Pulmonary artery endothelial cell (primary cell): ENCODE measurements around the gene TGM5. TPM values are rescaled to one million over a fixed set of nuclear protein-coding genes. Genes with fewer than 3 reads are reported as not detected.
"Not testable (repeated sequence)": the region's sequence is repeated elsewhere in the genome, so short reads cannot be mapped to it uniquely, and the experiment has no call there.

Experiments
- DNase-seq: peaks from one replicate; pipeline ENCODE4 v3.0.0-alpha.2; 2011; ENCODE audit warnings: low read depth, low spot score
- total RNA-seq: library from RNA; depleted of rRNA; stranded (reverse); fragments of >200 nt; gene quantifications from 2 replicates; pipeline ENCODE4 v1.2.3, GENCODE V29; 2014

TGM5 gene
- total RNA-seq, 1 donor from 2014 or later = not detected

DNA sequence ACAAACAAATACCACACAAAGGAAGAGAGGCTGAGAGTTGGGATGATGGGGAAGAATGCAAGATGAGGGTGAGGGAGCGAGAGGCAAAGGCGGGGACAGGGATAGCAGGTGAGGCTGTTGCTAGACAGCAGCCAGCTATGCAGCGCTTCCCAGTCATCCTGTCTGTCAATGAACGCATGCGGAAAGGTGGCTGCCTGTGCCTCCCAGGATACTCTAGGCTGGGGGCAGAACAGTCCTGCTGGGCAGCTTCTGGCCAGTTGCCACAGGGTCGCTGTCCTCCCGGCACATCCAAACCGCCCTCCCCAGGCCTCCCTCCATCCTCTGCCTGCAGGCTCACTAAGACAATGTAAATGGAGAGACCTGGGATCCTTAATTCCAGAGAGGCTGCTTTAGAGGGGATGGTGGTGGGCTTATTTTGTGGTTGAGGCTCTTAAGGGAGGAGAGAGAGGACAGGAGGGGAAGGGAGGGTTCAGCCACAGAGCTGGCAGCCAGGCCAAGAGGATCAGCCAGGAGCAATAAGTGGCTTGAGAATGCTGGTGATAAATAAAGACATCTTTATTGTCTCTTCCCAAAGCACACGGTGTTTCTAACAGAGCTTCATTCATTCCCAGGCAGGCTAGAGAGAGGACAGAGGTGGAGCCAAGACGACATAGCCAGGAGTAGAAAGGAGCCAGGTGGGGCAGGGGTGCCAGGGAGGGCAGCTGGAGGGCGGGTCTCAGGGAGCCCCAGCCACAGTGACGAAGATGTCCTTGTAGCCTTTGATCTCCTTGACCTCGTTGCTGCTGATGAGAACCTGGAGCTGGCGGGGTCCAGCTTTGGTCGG lies 9.2 kb upstream of the TGM5 start:
- DNase-seq = no peak

DNA sequence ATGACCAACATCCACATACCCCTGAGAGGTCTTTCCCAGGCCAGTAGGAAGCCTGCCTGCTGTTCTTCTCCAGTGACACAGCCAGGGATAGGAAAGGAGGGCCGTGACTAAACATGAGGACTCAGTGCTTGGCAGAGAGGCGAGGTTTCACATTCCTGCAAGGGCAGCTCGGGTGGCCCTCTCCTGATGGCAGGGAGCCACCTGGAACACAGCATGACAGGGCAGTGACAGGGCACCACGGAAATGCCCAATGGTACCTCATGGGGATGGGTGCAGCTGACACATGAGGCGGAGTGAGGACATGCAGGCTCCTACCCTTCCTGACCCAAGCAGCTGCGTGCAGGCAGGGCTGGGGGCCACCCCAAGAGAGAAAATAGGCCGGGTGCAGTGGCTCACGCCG lies 7.4 kb upstream of the TGM5 start:
- DNase-seq = no peak

DNA sequence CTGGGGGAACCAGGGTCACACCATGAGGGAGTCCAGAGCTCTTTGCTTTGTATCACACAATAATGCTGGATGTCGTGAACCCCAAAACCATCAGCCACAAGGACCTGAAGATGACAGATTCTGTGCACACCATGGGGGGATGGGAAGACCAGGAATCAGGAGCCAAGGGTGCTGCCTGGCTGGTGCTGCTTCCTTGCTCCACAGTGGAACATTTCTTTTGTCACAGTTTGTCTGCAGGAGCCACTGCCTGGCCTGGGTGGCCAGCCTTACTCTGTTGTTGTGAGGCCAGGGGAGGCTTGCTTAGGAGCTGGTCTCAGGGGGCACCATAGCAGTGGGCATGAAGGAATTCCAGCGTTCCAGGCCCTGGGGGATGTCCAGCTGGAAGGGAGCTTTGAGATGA lies 6.5 kb upstream of the TGM5 start:
- DNase-seq = no peak

DNA sequence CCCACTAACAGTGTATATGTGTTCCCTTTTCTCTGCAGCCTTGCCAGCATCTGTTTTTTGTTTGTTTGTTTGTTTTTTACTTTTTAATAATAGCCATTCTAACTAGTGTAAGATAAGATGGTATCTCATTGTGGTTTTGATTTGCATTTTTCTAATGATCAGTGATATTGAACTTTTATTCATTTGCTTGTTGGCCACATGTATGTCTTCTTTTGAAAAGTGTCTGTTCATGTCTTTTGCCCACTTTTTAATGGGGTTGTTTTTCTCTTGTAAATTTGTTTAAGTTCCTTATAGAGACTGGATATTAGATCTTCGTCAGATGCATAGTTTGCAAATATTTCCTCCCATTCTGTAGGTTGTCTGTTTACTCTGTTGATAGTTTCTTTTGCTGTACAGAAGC lies 5.2 kb upstream of the TGM5 start:
- DNase-seq = not testable (repeated sequence)

DNA sequence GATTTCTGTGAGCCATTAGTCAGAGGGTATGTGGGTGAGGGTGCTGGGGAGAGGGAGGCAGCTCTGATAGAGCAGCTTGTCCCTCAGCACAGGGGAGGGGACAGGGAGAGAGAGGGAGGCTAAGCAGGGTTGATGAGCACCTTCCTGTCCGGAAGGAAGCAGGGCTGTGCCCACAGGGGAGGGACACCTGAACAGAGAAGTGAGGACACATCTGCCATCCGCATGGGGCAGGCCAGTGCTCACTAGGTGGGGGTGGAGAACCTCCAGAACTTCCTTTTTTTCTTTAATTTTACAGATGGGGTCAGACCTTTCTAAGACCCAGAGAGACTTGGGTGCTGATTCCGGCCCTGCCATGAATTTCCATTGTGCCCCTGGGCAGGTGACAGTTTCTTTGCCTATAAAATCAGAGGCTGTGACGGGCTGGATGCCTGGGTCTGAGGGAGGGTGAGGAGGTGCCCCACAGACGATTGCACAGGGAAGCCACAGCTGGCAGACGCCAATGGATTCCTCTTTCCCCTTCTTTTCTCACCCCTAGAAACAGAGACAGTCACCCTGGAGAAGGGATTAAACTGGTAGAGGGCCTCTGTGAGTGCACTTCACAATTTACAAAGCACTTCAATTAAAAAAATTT lies 4.1 kb upstream of the TGM5 start:
- no peak for DNase-seq

DNA sequence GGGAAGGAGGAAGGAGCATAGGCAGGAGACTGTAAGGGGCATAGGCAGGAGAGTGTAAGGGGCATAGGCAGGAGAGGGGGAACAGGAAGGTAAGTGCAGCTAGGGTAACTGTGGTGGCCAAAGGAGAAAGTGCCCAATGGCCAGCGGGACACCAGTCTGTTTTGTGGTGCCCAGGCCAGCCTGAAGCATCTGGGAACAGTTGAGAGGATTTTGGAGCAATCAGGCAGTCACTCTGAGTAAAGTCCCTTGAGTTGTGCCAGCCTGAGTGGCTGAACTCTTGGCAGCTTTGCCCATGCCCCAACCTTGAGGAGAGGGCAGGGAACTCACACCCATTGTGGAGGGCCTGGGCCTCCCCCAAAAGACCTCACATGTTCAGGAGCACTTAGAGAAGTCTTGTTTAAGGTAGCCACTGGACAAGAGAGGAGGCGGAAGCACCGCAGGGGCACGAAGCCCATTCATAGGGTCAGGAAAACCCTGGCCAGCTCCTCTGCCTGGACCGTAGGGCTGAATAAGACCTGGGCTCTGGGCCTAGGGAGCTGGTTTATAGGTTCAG lies 3.5 kb upstream of the TGM5 start:
- no peak for DNase-seq

DNA sequence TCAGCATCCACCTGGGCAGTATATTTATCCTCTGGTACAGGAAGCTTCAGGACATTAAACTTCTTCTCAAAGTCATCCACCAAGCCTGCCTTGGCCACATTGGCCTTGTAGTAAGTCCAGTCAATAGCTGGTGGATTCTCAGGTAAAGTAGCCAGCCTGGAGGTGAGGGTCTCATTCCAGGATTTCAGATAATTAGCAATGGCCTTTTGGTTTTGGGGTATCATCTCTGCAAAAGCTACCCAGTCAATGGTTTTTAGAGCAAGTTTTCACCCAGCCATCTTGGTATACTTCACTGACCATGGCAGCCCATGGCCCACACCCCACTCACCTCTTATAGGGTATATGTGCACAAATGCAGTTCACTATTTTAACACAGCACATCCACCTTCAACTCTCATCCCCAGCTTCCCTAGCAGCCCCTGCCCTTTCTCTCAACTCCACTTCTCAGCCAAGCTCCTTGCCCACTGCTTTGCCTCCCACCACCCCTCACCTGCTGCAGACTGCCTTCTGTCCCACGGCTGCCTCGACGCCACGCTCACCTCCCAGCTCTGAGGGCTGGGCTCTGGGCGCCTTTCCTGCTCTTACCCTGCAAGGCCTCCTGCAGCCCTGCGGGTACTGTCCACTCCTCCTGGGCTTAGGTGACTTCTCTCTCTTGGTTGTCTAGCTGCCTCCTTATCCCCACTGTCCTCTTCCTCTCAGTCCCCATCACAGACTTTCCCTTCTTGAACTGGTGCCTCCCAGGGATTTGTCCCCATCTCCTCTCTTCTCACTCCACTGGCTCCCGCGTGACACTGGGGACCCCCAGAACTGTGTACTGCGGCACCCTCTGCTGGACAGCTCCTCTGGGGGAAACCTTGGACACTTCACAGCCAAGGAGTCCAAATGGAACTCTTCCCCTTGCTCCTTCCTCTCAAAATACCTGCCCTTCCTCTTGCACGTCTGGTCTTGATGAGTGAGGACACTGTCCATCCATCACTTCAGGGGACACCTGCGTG lies 1.7 kb upstream of the TGM5 start:
- DNase-seq = no peak

DNA sequence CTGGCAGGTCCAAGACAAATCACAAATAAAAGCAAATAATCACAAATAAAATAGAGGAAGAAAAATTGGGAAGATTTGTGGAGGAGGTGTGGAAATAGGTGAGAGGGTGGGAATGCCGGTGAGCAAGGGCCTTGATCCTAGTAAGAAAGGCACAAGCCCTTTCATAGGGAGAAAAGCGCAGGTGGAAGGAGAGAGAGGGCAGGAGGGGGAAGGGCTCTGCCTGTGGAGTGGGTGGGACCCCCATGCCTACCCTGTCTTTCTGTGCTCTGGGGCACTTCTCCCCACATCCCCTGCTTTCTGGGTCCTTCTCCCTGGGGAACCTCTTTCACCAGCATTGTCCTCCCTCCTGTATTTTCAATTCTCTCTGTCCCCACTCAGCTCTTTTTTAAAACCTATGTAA lies 711 bp upstream of the TGM5 start:
- DNase-seq = no peak

DNA sequence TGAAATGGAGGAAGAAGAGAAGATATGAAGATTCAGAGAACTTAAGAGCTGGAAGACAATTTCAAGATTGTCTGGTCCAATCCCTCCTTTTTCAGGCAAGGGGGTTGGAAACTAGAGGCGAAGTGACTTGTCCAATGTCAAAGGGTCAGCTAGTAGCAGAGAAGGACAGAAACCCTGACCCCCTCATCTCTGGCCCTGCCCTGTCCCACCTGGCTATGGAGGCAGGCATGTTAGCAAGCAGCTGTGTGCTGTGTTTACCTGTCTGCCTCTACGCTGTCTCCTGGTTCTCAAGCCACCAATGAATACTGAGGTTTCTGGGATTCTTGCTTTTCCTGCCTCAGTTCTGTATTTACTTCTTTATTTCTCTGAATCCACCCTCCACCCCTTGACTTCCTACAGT lies 342 bp downstream of the TGM5 start:
- no peak for DNase-seq

DNA sequence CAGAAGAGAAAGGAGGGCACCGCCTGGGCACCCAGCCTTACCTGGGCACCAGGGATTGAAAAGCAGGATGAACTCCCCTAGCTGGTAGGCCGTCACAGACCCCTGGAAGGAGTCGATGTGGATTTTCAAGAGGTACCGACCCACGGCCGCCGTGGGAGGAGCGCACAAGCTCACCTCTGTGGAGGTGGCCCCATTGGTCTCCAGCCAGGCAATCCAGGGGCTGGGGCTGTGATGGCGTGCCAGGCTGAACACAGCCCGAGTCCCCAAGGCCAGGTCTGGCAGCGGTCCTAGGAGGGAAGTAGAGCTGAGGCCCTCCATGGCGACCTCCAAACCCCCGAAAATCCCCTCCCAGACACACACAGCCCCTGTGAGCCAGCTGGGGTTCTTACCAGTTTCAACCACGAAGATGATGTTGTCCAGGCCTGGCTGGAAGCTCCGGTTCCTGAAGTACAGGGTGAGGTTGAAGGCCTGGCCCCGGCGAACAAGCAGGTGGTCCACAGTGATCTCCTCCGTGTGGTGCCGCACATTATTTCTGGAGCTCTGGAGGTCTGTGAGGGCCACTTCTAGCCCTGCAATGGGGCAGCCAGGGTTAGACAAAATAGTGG lies 6.6 kb downstream of the TGM5 start:
- no peak for DNase-seq

DNA sequence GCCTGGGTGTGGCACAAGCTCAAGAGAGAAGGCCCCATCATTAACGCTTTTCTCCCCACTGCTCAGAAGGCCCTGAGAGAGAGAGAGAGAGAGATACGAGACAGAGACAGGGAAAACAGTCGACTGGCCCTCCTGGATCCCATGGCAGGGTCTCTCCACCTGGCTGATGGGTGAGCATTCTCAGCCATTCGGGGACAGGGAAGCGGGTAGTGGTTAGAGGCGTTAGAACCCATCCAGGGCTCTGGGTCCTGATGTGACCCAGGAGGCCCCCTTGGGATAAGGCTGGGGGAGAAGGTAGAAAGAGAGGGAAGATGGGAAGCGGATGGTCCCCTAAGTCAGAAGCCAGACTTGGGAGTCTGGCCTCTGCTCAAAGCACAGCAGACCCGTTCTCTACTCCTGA lies 7.9 kb downstream of the TGM5 start:
- DNase-seq = no peak

DNA sequence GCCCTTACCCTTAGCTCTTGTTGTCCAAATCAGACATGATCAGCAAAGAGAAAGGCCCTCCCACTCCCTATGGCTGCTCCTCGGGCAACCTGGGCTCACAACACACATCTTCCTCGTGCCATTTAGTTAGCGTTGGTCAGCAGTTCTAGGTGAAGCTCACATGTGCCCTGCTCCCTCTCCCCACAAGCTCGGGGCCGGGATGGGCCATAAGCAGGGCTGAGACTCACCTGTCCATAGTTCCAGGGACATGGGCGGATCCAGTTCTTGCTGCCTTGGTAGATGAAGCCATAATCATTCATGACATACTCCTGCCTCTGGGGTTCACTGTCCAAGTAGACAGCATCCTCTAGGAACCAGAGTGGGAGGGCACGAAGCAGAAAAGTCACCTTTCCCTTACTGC lies 10.4 kb downstream of the TGM5 start:
- DNase-seq = no peak

DNA sequence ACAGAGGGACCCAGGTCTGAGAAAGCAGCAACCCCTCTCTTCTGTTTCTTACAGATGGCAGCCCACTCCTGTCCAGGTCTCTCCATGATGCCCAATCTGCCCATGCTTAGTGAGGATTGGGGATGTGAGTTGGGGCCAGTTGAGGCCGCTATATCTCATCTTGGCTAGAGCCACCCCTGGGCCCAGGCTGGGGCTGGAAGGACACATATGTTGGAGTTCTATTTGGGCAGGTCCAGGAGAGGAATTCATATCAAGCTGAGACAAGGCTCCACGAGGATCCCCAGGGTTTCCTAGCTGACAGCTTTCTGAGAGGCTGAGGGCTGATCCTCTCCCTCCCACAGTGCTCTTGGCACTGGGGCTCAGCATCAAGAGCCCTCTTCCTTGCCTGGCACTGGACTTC lies 11.4 kb downstream of the TGM5 start:
- DNase-seq = no peak

DNA sequence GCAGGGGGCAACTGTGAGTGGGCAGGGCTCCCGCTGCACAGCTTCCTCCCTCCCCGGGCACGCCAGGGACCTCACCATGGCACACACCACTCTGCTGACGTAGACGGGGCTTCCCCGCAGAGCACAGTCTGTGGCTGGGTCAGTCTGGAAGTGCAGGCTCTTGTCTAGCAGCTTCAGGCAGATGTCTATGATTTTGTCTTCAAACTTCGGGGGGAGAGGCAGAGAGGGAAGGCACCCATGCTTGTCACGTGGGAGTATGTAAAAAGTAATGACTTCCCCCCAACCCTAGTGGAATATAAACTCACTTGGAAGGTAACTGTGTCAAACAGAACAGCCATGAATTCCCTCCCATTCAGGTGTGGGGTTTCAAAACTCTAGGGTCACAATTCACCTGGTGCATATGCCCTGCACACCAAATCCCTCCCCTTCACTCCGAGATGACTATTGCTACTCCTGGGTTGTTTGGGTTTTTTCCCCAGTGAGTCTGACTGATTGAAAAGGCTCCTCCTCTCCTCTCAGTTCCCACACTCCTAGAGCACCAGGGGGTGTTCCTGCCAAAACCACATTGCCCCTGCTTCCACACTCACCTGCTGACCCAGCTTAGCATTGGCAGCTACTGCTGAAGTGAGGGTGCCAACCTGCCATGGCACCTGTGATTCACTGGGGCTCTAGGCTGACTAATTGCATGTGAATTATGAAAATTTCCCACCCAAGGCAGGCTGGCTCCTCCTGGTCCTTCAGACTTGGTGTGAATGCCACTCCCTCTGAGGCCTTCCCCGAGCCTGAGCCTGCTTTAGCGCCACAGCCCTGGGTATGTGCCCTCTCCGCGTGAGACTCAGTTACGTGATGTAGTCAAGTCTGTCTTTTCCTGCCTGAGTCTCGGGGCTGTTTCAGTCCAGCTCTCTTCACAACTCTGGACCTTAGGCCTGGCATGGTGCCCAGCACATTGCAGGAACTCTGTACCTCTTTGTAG lies 13.0 kb downstream of the TGM5 start:
- no peak for DNase-seq

DNA sequence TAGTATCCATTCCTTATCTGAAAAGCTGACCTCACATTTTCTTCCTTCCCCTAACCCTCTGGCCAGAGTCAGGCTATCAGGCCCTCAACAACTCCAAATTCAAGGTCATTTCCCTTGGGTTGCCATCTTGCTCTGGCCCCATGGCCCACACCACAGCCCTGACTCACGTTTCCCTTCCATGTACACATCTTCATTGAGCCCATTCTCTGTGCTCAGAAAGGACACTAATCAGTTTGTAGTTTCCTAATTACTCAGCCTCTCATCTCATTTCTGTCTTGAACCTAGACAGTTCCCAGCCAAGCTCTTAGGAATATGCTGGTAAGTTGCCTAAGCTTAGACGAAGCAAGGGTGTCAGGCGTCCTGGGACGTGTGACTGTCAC lies 14.9 kb downstream of the TGM5 start:
- no peak for DNase-seq

DNA sequence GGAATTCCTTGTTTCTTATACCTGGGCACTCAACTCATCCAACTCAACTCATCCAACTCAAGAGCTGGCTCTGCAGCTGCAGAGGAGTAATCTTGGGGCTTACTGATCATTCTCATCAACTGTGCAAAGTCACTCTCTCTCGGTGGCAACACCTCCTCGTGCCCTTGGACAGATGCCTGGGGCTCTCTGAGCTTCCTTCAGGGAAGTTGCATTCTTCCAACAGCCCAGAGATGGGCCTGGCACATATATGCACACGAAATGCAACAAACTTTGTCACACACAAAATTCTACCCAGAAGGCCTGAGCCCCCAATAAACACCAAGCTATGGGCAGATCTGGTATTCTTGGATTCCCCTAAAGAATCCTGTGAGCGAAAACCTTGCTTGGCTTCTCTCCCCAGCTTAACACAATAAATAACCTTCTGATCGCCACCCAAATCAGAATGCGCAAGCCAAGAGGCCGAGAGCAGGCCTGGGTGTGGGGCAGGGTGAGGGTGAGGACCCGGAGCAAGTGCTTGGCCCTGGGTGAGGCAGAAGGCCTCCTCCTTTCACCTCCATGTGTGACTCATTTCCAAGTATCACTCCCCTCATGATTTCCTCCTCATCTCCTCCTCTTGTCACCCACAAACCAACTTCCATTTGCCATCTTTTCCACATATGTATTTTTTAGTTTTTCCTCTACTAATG lies 15.4 kb downstream of the TGM5 start:
- no peak for DNase-seq

DNA sequence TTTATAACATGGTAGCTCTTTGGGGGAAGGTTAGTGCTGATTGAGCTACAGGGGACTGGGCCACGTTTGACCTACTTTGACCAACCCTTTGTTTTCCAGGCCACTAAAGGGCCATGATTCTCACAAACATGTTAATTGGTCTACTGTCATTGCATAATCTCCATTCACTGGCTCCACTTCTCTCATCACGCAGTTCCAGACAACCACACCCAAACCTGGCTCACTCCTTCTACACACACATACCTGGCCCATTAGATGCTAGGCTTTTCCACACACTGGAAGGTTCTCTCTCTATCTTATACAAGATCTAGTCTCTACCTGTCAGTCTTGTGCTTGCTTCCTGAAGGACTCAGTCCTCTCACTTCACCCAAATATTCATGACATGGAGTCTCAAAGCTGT lies 15.9 kb downstream of the TGM5 start:
- no peak for DNase-seq

DNA sequence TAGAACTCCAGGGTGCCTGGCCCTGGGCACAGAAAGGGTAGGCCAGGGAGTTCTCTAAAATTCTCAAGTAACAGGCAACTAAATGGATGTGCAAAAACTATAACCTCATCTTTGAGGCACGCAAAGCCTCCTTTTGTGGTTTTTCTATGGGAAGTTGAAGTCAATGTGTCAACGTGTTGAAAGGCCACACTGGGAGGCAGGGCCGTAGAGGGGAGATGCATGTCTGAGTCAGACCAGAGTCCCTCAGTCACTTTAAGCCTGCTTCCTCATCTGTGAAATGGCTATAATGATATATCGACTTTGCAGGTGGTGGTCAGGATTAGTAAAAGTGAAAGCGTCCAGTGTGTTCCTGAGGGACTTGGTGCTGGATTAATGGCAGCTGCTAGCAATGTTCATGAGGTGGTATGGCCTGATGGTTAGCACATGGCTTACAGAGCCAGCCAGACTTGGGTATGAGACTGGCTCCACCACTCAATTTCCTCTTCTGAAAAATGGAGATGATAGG lies 17.0 kb downstream of the TGM5 start:
- no peak for DNase-seq

DNA sequence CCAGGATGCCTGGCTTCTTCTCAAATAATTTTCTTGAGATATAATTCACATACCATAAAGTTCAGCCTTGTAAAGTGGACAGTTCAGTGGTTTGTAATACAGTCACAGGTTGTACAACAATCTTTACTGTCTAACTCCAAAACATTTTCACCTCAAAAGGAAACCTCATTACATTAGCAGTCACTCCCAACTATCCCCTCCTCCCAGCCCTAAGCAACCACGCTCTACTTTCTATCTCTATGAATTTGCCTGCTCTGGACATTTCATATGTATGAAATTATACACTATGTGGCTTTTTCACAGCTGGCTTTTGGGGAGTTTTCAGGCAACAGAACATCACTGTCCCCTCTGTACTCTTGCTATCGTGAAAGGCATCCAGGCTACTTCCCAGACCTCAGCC lies 17.5 kb downstream of the TGM5 start:
- DNase-seq = no peak
